Measurements from ENCODE around the gene RSPO4.

Gene RSPO4

GRCh38 chr20:945841-946240, 56.3 kb downstream of the RSPO4 start:
- Histone ChIP-seq H3K4me3 (ENCODE audit: insufficient read depth, low read length, poor library complexity, severe bottlenecking) (no peak overlapping the region), H3K4me2 (ENCODE audit: low read depth, low read length, poor library complexity, severe bottlenecking) (no peak overlapping the region), H3K27ac (ENCODE audit: low read depth, low read length) (no peak overlapping the region), H3K9me2 (replicated peaks; ENCODE audit: insufficient read depth, low read length) (no peaks in the 10 kb centered on the region), H3K27me3 (ENCODE audit: low read length) (no peaks in the 10 kb centered on the region), H3K9me3 (ENCODE audit: insufficient read depth, low read length) (no peaks in the 10 kb centered on the region), H3K36me3 (ENCODE audit: low read length) (no peaks in the 10 kb centered on the region), H3K9ac (ENCODE audit: low read length) (no peak overlapping the region), H3F3A (ENCODE audit: insufficient read depth) (no peaks in the 10 kb centered on the region), H2AFZ (ENCODE audit: low read depth, low read length, severe bottlenecking) (no peak overlapping the region), H4K20me1 (ENCODE audit: low read depth, low read length) (no peaks in the 10 kb centered on the region), H3K79me2 (ENCODE audit: insufficient read depth, low read length) (no peaks in the 10 kb centered on the region)
- TF ChIP-seq EZH2phosphoT487 (conservative IDR thresholded peaks at IDR 0.05; ENCODE audit: low read length) (no peak), CTCF (IDR thresholded peaks at IDR 0.05; ENCODE audit: insufficient read depth, low read length, poor library complexity, severe bottlenecking) (no peak)

GRCh38 chr20:944774-945410, 57.2 kb downstream of the RSPO4 start:
- no peaks in the 10 kb centered on the region for H3F3A ChIP-seq (ENCODE audit: insufficient read depth)
- no peaks in the 10 kb centered on the region for H3K27me3 ChIP-seq (ENCODE audit: low read length)
- no peaks in the 10 kb centered on the region for H3K9me2 ChIP-seq (replicated peaks; ENCODE audit: insufficient read depth, low read length)
- no peak overlapping the region for H3K4me2 ChIP-seq (ENCODE audit: low read depth, low read length, poor library complexity, severe bottlenecking)
- no peaks in the 10 kb centered on the region for H3K36me3 ChIP-seq (ENCODE audit: low read length)
- H2AFZ ChIP-seq (ENCODE audit: low read depth, low read length, severe bottlenecking) = no peak overlapping the region
- H3K9ac ChIP-seq (ENCODE audit: low read length) = no peak overlapping the region
- H3K4me3 ChIP-seq (ENCODE audit: insufficient read depth, low read length, poor library complexity, severe bottlenecking) = no peak overlapping the region
- TF ChIP-seq CTCF (IDR thresholded peaks at IDR 0.05; ENCODE audit: insufficient read depth, low read length, poor library complexity, severe bottlenecking) (no peak), EZH2phosphoT487 (conservative IDR thresholded peaks at IDR 0.05; ENCODE audit: low read length) (no peak)
- no peaks in the 10 kb centered on the region for H3K9me3 ChIP-seq (ENCODE audit: insufficient read depth, low read length)
- no peaks in the 10 kb centered on the region for H3K79me2 ChIP-seq (ENCODE audit: insufficient read depth, low read length)
- no peaks in the 10 kb centered on the region for H4K20me1 ChIP-seq (ENCODE audit: low read depth, low read length)
- no peak overlapping the region for H3K27ac ChIP-seq (ENCODE audit: low read depth, low read length)

GRCh38 chr20:944148-944547, 58.0 kb downstream of the RSPO4 start:
- Histone ChIP-seq H3K27me3 (ENCODE audit: low read length) (no peaks in the 10 kb centered on the region), H3K27ac (ENCODE audit: low read depth, low read length) (no peak overlapping the region), H3K9me3 (ENCODE audit: insufficient read depth, low read length) (no peaks in the 10 kb centered on the region), H3K4me3 (ENCODE audit: insufficient read depth, low read length, poor library complexity, severe bottlenecking) (no peak overlapping the region), H3K9me2 (replicated peaks; ENCODE audit: insufficient read depth, low read length) (no peaks in the 10 kb centered on the region), H3K36me3 (ENCODE audit: low read length) (no peaks in the 10 kb centered on the region), H4K20me1 (ENCODE audit: low read depth, low read length) (no peaks in the 10 kb centered on the region), H3K4me2 (ENCODE audit: low read depth, low read length, poor library complexity, severe bottlenecking) (no peak overlapping the region), H3K79me2 (ENCODE audit: insufficient read depth, low read length) (no peaks in the 10 kb centered on the region), H3K9ac (ENCODE audit: low read length) (no peak overlapping the region), H3F3A (ENCODE audit: insufficient read depth) (no peaks in the 10 kb centered on the region), H2AFZ (ENCODE audit: low read depth, low read length, severe bottlenecking) (no peak overlapping the region)
- TF ChIP-seq EZH2phosphoT487 (conservative IDR thresholded peaks at IDR 0.05; ENCODE audit: low read length) (no peak), CTCF (IDR thresholded peaks at IDR 0.05; ENCODE audit: insufficient read depth, low read length, poor library complexity, severe bottlenecking) (no peak)
